Raji (cell line): ENCODE data around the gene MAPK12.

Experiments used
- POLR2A ChIP-seq: IDR thresholded peaks from 2 replicates; pipeline ENCODE4 v1.6.1; 2011; ENCODE audit warnings: low read depth, low read length, control low read depth; ENCODE audit not compliant: insufficient read depth

MAPK12 gene

GRCh38 chr22:50261615-50262459 is at the start of gene MAPK12:
MAPK12 (minus strand) TSS chr22:50261683; CDS start chr22:50261509, 174 bp downstream.
- 0 out of 2 replicates have a peak, but pooled peaks have one; percentile 2 for TF ChIP-seq POLR2A

- TF ChIP-seq POLR2A = no peak
Observed at GRCh38 chr22:50310949-50311444, 49.5 kb upstream of the MAPK12 start.

GRCh38 chr22:50310031-50310722 is 48.7 kb upstream of the MAPK12 start:
- TF ChIP-seq POLR2A = no peak

- TF ChIP-seq POLR2A = no peak
Observed at GRCh38 chr22:50309601-50309991, 48.1 kb upstream of the MAPK12 start.

- no peak for TF ChIP-seq POLR2A
Observed at GRCh38 chr22:50308986-50309600, 47.6 kb upstream of the MAPK12 start.

GRCh38 chr22:50308597-50308935 is 47.1 kb upstream of the MAPK12 start:
- no peak for TF ChIP-seq POLR2A

GRCh38 chr22:50307890-50308596 is 46.6 kb upstream of the MAPK12 start:
- no peak for TF ChIP-seq POLR2A

GRCh38 chr22:50306753-50307749 is 45.6 kb upstream of the MAPK12 start, which contains the start of gene PLXNB2:
PLXNB2 (minus strand) TSS chr22:50307646; CDS start chr22:50290584, 17,062 bp downstream.
- peak; percentile 63 for TF ChIP-seq POLR2A

GRCh38 chr22:50305923-50306566 is 44.6 kb upstream of the MAPK12 start:
- 0 out of 2 replicates have a peak, but pooled peaks have one; percentile 1 for TF ChIP-seq POLR2A

- 0 out of 2 replicates have a peak, but pooled peaks have one; percentile 7 for TF ChIP-seq POLR2A
Observed at GRCh38 chr22:50305393-50305922, 44.0 kb upstream of the MAPK12 start.

GRCh38 chr22:50304528-50305392 is 43.3 kb upstream of the MAPK12 start:
- TF ChIP-seq POLR2A = no peak
